Stimulated activated CD8-positive, alpha-beta memory T cell treated with anti-CD3 and anti-CD28 coated beads, Interleukin-15, amount 100 ng/mL, for 24 hours (primary cell): ENCODE measurements around the gene COG7.

Experiments used
- DNase-seq: peaks from one replicate; pipeline ENCODE4 v3.0.0-alpha.2; 2020; ENCODE audit warnings: low read depth

COG7 gene

GRCh38 chr16:23359092-23359760 lies 93.8 kb downstream of the COG7 start:
- DNase-seq, result no peak

- no peak for DNase-seq
These were observed 95.2 kb downstream of the COG7 start for GRCh38 chr16:23357761-23358290.

DNA sequence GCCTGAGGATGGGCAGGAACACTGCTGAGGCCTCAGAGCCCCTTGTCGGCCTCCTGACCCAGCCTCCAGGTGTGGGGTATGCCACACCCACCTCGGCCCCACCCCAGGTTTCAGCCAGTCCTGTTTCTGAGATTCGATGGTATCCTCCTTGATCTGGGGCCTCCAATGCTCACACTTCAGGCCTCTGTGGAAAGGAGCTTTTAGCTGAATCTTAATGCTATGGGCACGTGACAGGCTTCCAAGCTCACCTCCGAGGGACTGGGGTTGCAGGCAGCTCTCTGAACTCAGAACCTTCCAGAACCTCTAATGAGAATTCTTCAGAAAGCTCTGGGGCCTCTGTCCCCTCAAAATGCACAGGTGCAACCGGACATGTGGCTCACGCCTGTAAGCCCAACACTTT lies 96.0 kb downstream of the COG7 start:
- DNase-seq, result no peak

GRCh38 chr16:23355106-23355670 lies 97.8 kb downstream of the COG7 start:
- no peak for DNase-seq

DNA sequence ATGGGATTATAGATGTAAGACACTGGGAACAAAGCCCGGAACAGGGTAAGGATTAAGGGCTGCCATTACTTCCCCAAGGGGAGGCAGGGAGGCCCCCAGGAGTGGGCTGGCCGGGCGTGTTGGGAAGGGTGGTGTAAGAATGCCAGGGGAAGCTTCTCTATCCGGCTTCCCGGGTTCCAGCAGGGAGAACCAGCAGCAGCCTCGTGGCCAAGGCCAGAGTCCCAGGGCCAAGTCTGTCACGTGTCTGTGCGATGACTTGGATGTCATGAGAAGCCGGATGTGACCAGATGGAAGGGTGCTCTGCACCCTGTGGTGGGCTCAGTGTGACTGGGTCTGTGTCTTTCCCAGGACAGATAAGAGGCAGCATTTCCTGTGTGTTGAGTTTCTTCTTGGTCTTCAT lies 98.7 kb downstream of the COG7 start:
- DNase-seq, result no peak

DNA sequence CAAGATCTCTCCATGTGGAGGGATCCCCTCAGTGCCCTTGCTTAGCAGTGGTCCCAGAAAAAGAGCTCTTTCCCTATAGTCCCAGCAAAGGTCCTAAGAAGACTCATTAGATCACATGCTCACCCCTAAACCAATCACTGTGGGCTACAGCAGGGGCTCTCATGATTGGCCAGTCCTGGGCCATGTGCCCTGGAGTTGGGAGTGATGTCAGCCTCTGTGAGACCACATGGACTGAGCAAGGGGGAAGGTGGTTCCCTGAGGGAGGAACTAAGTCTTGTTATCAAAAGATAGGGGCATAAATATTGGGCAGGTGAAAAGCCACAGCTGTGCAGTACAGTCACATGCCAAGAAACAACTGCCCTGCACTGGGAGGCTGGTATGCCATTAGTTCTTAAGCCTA lies 99.5 kb downstream of the COG7 start:
- no peak for DNase-seq

DNA sequence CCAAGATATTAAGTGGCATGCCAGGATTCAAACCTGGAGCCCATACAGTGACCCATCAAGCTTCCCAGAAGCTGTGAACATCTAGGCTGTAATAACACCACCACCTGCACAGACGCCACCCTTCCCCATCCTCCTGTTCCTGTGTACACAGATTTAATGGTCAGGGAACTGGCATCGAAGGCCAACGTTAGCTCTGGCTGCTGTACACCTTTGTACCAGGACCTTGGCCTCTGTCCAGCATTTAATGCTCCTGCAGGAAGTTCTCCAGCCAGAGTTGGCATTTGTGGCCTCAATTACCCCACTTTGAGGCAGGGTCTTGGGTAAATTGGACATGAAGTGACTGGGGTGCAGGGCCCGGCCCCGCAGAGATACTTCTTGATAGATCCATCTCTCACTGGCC lies 101.6 kb downstream of the COG7 start:
- DNase-seq, result no peak

DNA sequence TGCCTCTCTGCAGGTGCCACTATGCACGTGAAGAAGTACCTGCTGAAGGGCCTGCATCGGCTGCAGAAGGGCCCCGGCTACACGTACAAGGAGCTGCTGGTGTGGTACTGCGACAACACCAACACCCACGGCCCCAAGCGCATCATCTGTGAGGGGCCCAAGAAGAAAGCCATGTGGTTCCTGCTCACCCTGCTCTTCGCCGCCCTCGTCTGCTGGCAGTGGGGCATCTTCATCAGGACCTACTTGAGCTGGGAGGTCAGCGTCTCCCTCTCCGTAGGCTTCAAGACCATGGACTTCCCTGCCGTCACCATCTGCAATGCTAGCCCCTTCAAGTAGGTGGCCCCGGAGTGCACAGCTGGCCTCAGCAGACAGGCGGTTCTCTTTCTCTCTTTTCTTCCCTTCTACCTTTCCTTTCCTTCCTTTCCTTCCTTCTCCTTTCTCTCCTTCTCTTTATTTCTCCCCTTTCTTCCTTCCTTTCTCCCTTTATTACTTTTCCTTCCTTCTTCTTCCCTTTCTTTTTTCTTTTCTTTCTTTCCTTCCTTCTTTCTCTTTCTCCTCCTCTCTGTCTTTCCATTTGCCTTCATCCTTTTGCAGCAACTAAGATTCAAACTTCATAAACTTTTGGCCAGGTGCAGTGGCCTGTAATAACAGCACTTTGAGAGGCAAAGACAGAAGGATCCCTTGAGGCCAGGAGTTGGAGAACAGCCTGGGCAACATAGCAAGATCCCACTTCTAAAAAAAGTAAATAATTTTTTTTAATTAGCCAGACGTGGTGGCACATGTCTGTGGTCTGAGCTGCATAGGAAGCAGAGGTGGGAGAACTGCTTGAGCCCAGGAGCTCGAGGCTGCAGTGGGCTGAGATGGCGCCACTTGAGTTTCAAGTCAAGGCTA lies 104.2 kb downstream of the COG7 start:
- DNase-seq, result no peak

DNA sequence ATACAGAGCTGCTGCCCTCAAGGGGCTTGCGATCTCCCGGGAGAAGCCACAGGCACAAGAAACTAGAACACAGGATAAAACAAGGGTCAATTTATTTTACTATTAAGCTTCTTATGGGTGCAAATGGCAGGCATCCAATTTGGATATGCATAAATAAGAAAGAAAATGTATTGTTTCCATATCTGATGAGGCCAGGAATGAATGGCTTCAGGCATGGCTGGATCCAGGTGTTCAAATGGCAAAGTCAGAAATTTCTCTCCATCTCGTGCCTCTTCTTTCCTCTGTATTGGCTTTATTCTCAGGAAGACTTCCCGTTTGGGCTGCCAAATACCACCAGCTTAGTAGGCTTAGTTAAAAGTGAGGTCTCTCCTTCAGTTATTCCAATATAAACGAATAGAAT lies 107.8 kb downstream of the COG7 start:
- no peak for DNase-seq

GRCh38 chr16:23343643-23344612 lies 109.1 kb downstream of the COG7 start:
- DNase-seq, result no peak

GRCh38 chr16:23342083-23342640 lies 110.8 kb downstream of the COG7 start:
- no peak for DNase-seq

DNA sequence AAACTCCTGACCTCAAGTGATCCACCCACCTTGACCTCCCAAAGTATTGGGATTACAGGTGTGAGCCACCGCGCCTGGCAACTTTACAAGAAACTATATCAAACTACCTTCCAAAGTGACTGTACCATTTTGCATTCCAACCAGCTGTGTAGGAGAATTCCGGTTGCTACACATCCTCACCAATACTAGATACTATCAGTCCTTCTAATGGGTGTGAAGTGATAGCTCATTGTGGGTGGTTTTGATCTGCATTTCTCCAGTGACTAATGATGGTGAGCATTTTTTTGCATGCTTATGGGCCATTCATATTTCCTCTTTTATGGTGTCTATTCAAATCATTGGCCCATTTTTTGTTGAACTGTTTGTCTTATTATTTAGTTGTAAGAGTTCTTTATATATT lies 113.2 kb downstream of the COG7 start:
- no peak for DNase-seq
